HG02798 (cell line): ENCODE data around the gene LSP1.

Experiments used
- ATAC-seq: cut with Tn5 transposase; IDR thresholded peaks from one replicate; pipeline ENCODE4 v1.9.1; 2021; ENCODE audit warnings: mild to moderate bottlenecking; ENCODE audit not compliant: unreplicated experiment, poor library complexity

Gene LSP1

DNA sequence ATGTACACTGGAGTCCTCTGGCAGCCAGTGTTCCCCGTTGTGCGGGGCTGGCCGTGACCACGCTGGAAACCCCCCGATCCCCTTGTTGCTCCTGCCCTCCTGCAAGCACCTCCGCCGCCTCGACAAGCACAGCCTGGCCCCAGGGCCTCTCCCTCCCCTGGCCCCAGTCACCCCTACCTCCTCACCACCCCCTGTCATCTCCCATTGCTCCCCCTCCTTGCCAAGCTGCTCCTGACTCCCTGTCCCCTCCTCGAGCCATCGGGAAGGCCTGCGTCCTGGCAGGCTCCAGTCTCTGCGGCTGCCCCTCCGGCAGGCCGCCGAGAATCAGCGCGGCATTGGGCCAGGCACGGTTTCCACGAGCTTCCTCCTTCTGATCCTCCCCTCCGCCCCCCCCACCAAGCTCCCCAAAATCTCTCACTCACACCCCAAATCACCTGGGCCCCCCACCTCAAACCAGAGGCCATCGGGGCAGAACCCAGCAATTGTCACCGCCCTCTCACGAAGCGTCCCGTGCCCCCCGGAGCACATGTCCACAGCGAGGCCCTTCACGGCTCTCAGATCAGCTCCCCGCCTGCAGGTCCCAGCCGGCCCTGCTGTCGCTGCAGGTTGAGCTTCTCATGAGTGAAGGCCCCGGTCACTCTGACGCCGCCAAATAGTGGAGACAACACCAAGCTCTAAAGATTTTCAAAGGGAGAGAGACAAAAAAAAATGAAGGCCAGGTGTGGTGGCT, 5.7 kb upstream of the LSP1 start:
- ATAC-seq, result no peak

GRCh38 chr11:1847926-1848639, 4.8 kb upstream of the LSP1 start:
- ATAC-seq, result no peak

- ATAC-seq, result no peak
These were observed 4.0 kb upstream of the LSP1 start for GRCh38 chr11:1848640-1849430.

- ATAC-seq, result no peak
These were observed 1.3 kb upstream of the LSP1 start for GRCh38 chr11:1851468-1852180.

GRCh38 chr11:1852271-1852876, 510 bp upstream of the LSP1 start:
- peak; percentile 3 for ATAC-seq

DNA sequence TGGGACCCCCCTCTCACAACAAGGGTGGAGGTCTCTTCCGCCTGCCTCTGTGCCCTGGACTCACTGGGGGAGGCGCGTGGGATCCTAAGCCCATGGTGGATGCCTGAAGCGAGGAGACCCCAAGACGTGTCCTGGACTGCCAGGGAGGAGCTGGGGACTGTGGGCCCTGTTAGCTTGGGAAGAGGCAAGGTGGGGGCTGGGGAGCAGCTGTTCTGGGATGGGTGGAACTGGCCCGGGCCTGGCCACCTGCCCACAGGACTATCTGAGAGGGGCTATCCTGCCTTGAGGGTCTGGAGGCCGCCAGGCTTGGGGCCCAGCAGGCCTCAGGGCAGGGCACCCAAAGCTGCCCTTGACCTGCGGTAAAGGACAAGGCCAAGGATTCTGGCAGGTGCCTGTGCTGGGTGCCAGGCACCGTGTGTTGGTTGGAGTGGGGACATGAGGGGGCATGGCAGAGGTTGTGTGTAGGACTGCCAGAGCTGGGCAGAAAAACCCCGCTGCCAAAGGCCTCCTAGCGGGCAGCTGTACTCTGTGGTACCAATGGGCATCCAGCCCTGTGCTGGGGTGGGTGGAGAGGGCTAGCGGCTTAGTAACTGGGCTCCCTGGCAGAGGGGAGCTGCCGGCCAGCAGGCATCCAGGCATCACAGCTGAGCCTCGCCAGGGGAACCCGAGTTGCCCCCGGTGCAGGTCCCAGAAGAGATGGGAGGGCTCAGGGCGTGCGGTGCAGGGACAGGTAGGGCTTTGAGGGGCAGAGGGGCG, 670 bp downstream of the LSP1 start:
- ATAC-seq, result no peak

DNA sequence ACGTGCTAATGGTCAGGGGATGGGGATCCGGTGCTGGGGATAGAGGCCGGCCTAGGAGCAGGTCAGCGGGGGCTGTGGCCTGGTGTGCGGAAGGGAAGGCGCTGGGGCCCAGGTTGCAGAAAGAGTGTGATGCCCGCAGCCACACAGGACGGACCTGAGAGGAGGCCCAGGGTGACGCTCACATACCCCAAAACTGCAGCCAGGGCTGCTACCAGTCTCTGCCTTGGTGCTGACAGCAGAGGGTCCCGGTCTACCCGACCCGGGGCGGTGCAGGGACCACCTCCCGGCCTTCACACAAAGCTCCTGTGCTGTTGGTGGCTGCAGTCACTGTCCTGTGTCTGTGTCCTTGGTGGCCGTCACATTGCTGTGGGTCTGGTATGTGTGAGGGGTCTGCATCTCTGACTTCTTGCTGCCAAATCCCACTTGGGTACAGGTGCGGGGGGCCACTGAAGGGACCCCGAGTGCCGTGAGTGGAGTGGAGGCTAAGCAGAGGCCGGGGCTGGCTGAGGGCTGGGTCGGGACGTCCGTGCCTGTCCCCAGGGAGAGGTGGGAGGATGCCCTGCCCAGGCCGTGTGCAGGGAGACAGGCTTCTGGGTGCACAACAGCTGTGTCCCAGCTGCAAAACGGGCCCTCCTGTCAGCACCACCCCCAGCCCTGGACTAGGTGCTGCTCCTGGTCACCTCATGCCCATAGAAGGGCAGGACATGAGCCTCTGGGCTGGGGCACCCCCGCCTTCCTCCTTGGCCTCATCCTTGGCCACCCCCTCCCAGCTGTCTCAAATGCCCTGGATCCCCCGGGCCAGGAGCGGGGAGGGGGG, 1.5 kb downstream of the LSP1 start:
- ATAC-seq, result peak; percentile 26

GRCh38 chr11:1854949-1855885, 2.3 kb downstream of the LSP1 start:
- ATAC-seq, result peak; percentile 35

GRCh38 chr11:1855886-1856265, 3.0 kb downstream of the LSP1 start:
- no peak for ATAC-seq

- ATAC-seq, result no peak
These were observed 3.6 kb downstream of the LSP1 start for GRCh38 chr11:1856306-1857005.

DNA sequence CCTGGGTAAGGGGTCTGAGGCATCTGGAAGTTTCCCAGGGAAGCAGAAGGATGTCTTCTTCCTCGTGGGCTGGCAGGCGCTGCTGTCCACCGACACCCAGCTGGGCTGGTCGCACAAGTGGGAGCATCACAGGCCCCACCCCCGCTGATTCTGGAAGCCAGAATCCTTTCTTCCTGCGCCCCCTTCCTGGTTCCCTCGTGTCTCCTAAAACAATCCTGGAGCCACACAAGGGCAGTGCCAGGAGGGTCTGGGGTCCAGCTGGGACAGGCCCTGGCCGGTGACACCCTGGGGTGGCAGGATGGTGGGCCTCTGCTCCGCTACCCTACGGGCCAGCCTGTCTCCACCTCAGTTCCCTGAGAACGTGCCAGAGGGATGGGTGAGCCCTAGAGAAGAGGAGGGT, 4.2 kb downstream of the LSP1 start:
- no peak for ATAC-seq

DNA sequence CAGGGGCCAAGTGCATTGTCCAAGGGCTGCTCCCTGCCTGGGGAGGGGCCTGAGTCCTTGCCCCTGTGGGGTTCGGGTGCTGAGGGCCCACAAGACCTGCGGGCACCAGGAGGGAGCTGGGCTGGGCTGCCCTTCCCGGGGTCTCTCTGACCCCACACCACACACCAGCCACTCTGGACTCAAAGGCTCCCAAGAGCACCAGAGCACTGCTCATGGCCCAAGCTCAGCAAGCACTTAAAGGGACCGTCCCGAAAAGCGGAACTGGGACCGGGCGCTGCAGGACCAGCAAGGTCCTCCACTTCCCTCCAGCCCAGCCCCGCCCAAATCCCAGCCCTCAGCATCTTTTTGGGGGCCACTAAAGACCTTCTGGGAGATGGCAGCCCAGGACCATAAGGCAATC, 5.3 kb downstream of the LSP1 start:
- no peak for ATAC-seq

GRCh38 chr11:1858576-1858975, 5.7 kb downstream of the LSP1 start:
- no peak for ATAC-seq

- no peak for ATAC-seq
These were observed 6.1 kb downstream of the LSP1 start for GRCh38 chr11:1859004-1859403.

DNA sequence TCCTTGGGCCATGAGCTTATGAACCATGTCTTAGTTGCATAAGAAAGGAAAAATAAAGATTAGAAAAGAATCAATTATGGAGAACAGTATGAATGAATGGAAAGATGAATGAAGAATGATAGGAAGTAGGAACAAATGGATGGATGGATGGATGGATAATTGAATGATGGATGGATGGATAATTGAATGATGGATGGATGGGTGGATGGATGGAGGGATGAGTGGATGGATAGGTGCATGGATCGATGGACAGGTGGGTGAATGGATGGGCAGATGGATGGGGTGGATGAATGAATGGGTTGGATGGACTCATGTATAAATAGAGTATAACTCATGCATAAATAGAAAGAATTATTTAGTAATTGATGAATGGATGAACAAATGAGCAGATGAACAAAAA, 7.2 kb downstream of the LSP1 start:
- ATAC-seq, result no peak

DNA sequence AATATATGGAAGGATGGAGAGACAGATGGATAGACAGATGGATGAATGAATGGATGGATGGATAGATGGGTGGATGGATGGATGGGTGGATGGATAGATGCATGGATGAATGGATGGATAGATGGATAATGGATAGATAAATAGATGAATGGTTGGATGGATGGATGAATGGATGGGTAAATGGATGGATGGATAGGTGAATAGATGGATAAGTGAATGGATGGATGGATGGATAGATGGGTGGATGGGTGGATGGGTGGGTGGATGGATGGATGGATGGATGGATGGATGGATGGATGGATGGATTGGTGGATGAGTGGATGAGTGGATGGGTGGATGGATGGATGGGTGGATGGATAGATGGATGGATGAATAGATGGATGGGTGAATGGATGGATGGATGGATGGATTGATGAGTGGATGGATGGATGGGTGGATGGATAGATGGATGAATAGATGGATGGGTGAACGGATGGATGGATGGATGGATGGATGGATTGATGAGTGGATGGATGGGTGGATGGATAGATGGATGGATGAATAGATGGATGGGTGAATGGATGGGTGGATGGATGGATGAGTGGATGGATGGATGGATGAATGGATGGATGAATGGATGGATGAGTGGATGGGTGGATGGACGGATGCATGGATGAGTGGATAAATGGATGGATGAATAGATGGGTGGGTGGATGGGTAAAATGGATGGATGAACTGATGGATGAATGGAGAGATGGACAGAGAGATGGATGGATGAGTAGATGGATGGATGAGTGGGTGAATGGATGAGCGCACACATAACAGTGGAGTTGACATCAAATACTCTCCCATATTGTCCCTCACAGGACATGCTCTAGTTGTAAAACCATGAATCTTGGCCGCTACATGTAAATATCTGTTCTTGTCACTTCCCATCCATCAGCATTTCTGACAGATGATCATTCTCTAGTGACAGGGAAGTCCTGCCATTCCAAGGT, 8.8 kb downstream of the LSP1 start:
- no peak for ATAC-seq
